GM23248 (cell line): ENCODE measurements around the gene CSH2.
"Not testable (repeated sequence)": the region's sequence is repeated elsewhere in the genome, so short reads cannot be mapped to it uniquely, and the experiment has no call there.

Source experiments
- EZH2 ChIP-seq: fragments of 200-600 bp; sonication (generic); IDR thresholded peaks from 2 replicates; pipeline ENCODE4 v1.6.1; 2018; ENCODE audit warnings: antibody characterized with exemption, mild to moderate bottlenecking; ENCODE audit not compliant: insufficient read depth, poor library complexity, severe bottlenecking
- EZH2phosphoT487 ChIP-seq: fragments of 200-600 bp; sonication (generic); IDR thresholded peaks from 2 replicates; pipeline ENCODE4 v1.6.1; 2018; ENCODE audit warnings: antibody characterized with exemption, moderate library complexity, mild to moderate bottlenecking, low read depth; ENCODE audit not compliant: insufficient read depth

- not testable (repeated sequence) for TF ChIP-seq EZH2, EZH2phosphoT487
Observed at GRCh38 chr17:63866625-63867024, 6.9 kb downstream of the CSH2 start.
